IMR-90 (cell line): Measurements from ENCODE around the gene NISCH. TPM values are rescaled to one million over a fixed set of nuclear protein-coding genes. Genes with fewer than 3 reads are reported as not detected.

Experiments
- ATAC-seq: fragments of 200-7000 bp; cut with Tn5 transposase; 2 replicates; pipeline ENCODE4 v1.9.1; 2020; ENCODE audit warnings: low read depth, mild to moderate bottlenecking, moderate library complexity
- BruUV-seq: library from RNA; stranded (reverse); fragments of 400-500 nt; replicated peaks from 2 replicates; lab custom pipeline; 2021; lab: Mats Ljungman, UMichigan
- CTCF ChIA-PET: fragments of 300-600 bp; formaldehyde crosslinking; extraction: SDS; loops from one replicate; lab custom pipeline; 2021; ENCODE audit warnings: antibody characterized with exemption; lab: Yijun Ruan, JAX
- POLR2A ChIA-PET: fragments of 300-600 bp; sonication (Branson Sonifier 250); formaldehyde crosslinking; loops from one replicate; lab custom pipeline; 2022; ENCODE audit warnings: antibody characterized with exemption; ENCODE audit not compliant: unreplicated experiment; lab: Charles Lee
- DNase-seq: peaks from one replicate; pipeline ENCODE4 v3.0.0; 2013
- H2AFZ ChIP-seq: replicated peaks from 2 replicates; pipeline ENCODE3; 2013; ENCODE audit warnings: low read length, mild to moderate bottlenecking; ENCODE audit not compliant: poor library complexity
- H2AK5ac ChIP-seq: 2 replicates; pipeline ENCODE4 v1.6.1; 2013; ENCODE audit warnings: low read depth, low read length, inconsistent platforms
- H2AK9ac ChIP-seq: replicated peaks from 2 replicates; pipeline ENCODE3; 2013; ENCODE audit warnings: mild to moderate bottlenecking, low read depth, low read length, moderate library complexity; ENCODE audit not compliant: poor library complexity
- H2BK120ac ChIP-seq: 2 replicates; pipeline ENCODE4 v1.6.1; 2013; ENCODE audit warnings: low read depth, low read length, inconsistent platforms
- H2BK15ac ChIP-seq: 3 replicates; pipeline ENCODE4 v1.6.1; 2013; ENCODE audit warnings: low read depth, low read length, inconsistent platforms
- H2BK20ac ChIP-seq: 2 replicates; pipeline ENCODE4 v1.6.1; 2013; ENCODE audit warnings: low read depth, mild to moderate bottlenecking, inconsistent platforms, low read length, moderate library complexity
- H2BK5ac ChIP-seq: 2 replicates; pipeline ENCODE4 v1.6.1; 2013; ENCODE audit warnings: mild to moderate bottlenecking, low read depth, low read length, inconsistent platforms; ENCODE audit not compliant: poor library complexity, severe bottlenecking
- H3K14ac ChIP-seq: replicated peaks from 2 replicates; pipeline ENCODE4 v1.6.1; 2013; ENCODE audit warnings: low read depth, low read length, inconsistent platforms
- H3K18ac ChIP-seq: 2 replicates; pipeline ENCODE4 v1.6.1; 2013; ENCODE audit warnings: low read depth, low read length, control low read depth
- H3K23ac ChIP-seq: 2 replicates; pipeline ENCODE4 v1.6.1; 2013; ENCODE audit warnings: low read depth, low read length, inconsistent platforms
- H3K27ac ChIP-seq: 2 replicates; pipeline ENCODE4 v1.5.1; 2013; ENCODE audit warnings: mild to moderate bottlenecking, control low read depth, low read length; ENCODE audit not compliant: insufficient read depth
- H3K27me3 ChIP-seq: 2 replicates; pipeline ENCODE4 v1.6.1; 2013; ENCODE audit warnings: low read length; ENCODE audit not compliant: control insufficient read depth, insufficient read depth
- H3K36me3 ChIP-seq: 2 replicates; pipeline ENCODE4 v1.6.1; 2013; ENCODE audit warnings: low read length, mixed read lengths; ENCODE audit not compliant: control insufficient read depth, insufficient read depth
- H3K4ac ChIP-seq: 2 replicates; pipeline ENCODE4 v1.6.1; 2013; ENCODE audit warnings: low read depth, low read length, inconsistent platforms
- H3K4me1 ChIP-seq: 2 replicates; pipeline ENCODE4 v1.6.1; 2013; ENCODE audit warnings: low read length, mixed read lengths; ENCODE audit not compliant: control insufficient read depth, insufficient read depth
- H3K4me2 ChIP-seq: 2 replicates; pipeline ENCODE4 v1.6.1; 2013; ENCODE audit warnings: low read depth, mild to moderate bottlenecking, control low read depth, low read length, moderate library complexity
- H3K4me3 ChIP-seq: 2 replicates; pipeline ENCODE4 v1.5.1; 2013; ENCODE audit warnings: low read depth, mild to moderate bottlenecking, control low read depth, low read length, moderate library complexity; ENCODE audit not compliant: insufficient read depth
- H3K56ac ChIP-seq: 2 replicates; pipeline ENCODE4 v1.6.1; 2013; ENCODE audit warnings: low read length, inconsistent platforms; ENCODE audit not compliant: insufficient read depth; ENCODE audit errors: extremely low read depth
- H3K79me1 ChIP-seq, 2 experiments: 2 replicates each; pipeline ENCODE4 v1.6.1; 2013; ENCODE audit warnings: low read length in 2 of 2, inconsistent platforms in 1 of 2, low read depth in 1 of 2
- H3K9ac ChIP-seq: 2 replicates; pipeline ENCODE4 v1.6.1; 2013; ENCODE audit warnings: low read depth, low read length, control low read depth
- H3K9me1 ChIP-seq: 2 replicates; pipeline ENCODE4 v1.6.1; 2013; ENCODE audit warnings: low read length, inconsistent platforms; ENCODE audit not compliant: insufficient read depth
- H3K9me3 ChIP-seq: 2 replicates; pipeline ENCODE4 v1.6.1; 2013; ENCODE audit warnings: low read length; ENCODE audit not compliant: control insufficient read depth, insufficient read depth
- H4K20me1 ChIP-seq: 2 replicates; pipeline ENCODE4 v1.6.1; 2013; ENCODE audit warnings: low read length, inconsistent platforms; ENCODE audit not compliant: insufficient read depth
- H4K5ac ChIP-seq: 2 replicates; pipeline ENCODE4 v1.6.1; 2013; ENCODE audit warnings: mild to moderate bottlenecking, low read depth, low read length, control low read depth
- H4K8ac ChIP-seq, 2 experiments: 2 replicates each; pipeline ENCODE4 v1.6.1; 2013; ENCODE audit warnings: low read depth in 2 of 2, low read length in 2 of 2, control low read depth in 1 of 2, inconsistent platforms in 1 of 2
- H4K91ac ChIP-seq: 2 replicates; pipeline ENCODE4 v1.6.1; 2013; ENCODE audit warnings: low read depth, low read length, inconsistent platforms; ENCODE audit not compliant: insufficient read depth
- BHLHE40 ChIP-seq: fragments of 150-350 bp; IDR thresholded peaks from 2 replicates; pipeline ENCODE4 v1.6.1; 2016; ENCODE audit warnings: mild to moderate bottlenecking, low read depth, low read length
- CEBPB ChIP-seq: IDR thresholded peaks from 2 replicates; pipeline ENCODE4 v1.6.1; 2012; ENCODE audit warnings: low read depth, low read length, improper control_type of control experiment
- CHD1 ChIP-seq: IDR thresholded peaks from 2 replicates; pipeline ENCODE4 v1.6.1; 2012; ENCODE audit warnings: low read depth, low read length, improper control_type of control experiment
- CTCF ChIP-seq: conservative IDR thresholded peaks from 2 replicates; pipeline ENCODE4 v1.5.1; 2012; ENCODE audit warnings: mild to moderate bottlenecking, low read depth, low read length, improper control_type of control experiment
- ELK1 ChIP-seq: fragments of 150-350 bp; IDR thresholded peaks from 2 replicates; pipeline ENCODE4 v1.6.1; 2016; ENCODE audit warnings: low read depth, mild to moderate bottlenecking, low read length, moderate library complexity, borderline replicate concordance
- FOS ChIP-seq: fragments of 150-350 bp; IDR thresholded peaks from 2 replicates; pipeline ENCODE4 v1.6.1; 2016; ENCODE audit warnings: low read depth, low read length
- MAFK ChIP-seq: IDR thresholded peaks from 2 replicates; pipeline ENCODE4 v1.6.1; 2012; ENCODE audit warnings: low read depth, low read length, improper control_type of control experiment
- MXI1 ChIP-seq: IDR thresholded peaks from 2 replicates; pipeline ENCODE4 v1.6.1; 2012; ENCODE audit warnings: low read depth, mild to moderate bottlenecking, low read length, moderate library complexity, borderline replicate concordance
- NFE2L2 ChIP-seq: fragments of 150-350 bp; IDR thresholded peaks from 2 replicates; pipeline ENCODE4 v1.6.1; 2016; ENCODE audit warnings: low read depth, mild to moderate bottlenecking, low read length
- POLR2A ChIP-seq: IDR thresholded peaks from 2 replicates; pipeline ENCODE4 v1.6.1; 2012; ENCODE audit warnings: mild to moderate bottlenecking, low read depth, low read length
- RAD21 ChIP-seq: IDR thresholded peaks from 2 replicates; pipeline ENCODE4 v1.6.1; 2012; ENCODE audit warnings: low read length, improper control_type of control experiment
- RCOR1 ChIP-seq: IDR thresholded peaks from 2 replicates; pipeline ENCODE4 v1.6.1; 2012; ENCODE audit warnings: mild to moderate bottlenecking, low read length, improper control_type of control experiment; ENCODE audit not compliant: insufficient replicate concordance
- RFX5 ChIP-seq: IDR thresholded peaks from 2 replicates; pipeline ENCODE4 v1.8.0; 2012; ENCODE audit warnings: low read depth, mild to moderate bottlenecking, low read length, moderate library complexity
- SMC3 ChIP-seq: fragments of 150-350 bp; IDR thresholded peaks from 2 replicates; pipeline ENCODE4 v1.6.1; 2016; ENCODE audit warnings: low read depth, mild to moderate bottlenecking, antibody characterized with exemption, low read length, moderate library complexity
- WGBS, 2 experiments: methylation state at CpG; one replicate each; pipeline versions ENCODE4 v1.1.5 to v1.1.7; 2013; ENCODE audit warnings: missing lambda C conversion rate in 2 of 2; ENCODE audit not compliant: insufficient read length in 1 of 2; ENCODE audit errors: extremely low coverage in 2 of 2; 5-methylcytosine and 5-hydroxymethylcytosine counted together
- dilution Hi-C: fragments of 300-500 bp; cut with HindIII; formaldehyde crosslinking; loops from one replicate; pipeline ENCODE4 v1.14.3; 2018; ENCODE audit warnings: low sequenced_read_pairs; ENCODE audit not compliant: unreplicated experiment
- in situ Hi-C: fragments of 300-500 bp; cut with MboI; formaldehyde crosslinking; loops from 3 replicates; pipeline ENCODE4 v1.14.3; 2019; ENCODE audit warnings: low sequenced_read_pairs, inconsistent platforms, mixed read lengths
- intact Hi-C: fragments of 100-400 bp; cut with micrococcal nuclease; formaldehyde crosslinking; loops from 2 replicates; pipeline ENCODE4 v1.10.0; 2022
- polyA plus RNA-seq, 3 experiments: library from polyadenylated mRNA; depleted of rRNA; stranded (reverse); fragments of >200 nt; gene quantifications; 2 replicates each; pipeline ENCODE4 v1.2.3, GENCODE V29; 2012; ENCODE audit warnings: low replicate concordance in 1 of 3
- total RNA-seq: library from RNA; depleted of rRNA; stranded (reverse); fragments of >200 nt; gene quantifications from 2 replicates; pipeline ENCODE4 v1.2.3, GENCODE V29; 2012
- TF ChIP-seq, protein P1 (sequence below): fragments of 150-350 bp; IDR thresholded peaks from 2 replicates; pipeline ENCODE4 v1.6.1; 2017; ENCODE audit warnings: mild to moderate bottlenecking, antibody characterized with exemption, low read length, low read depth

Gene NISCH
- total and polyA plus RNA-seq, 2 of the 4 experiments (the other 2 are of a cell fraction), result 36.9 to 86.0 TPM

GRCh38 chr3:52533623-52534280 is 78.3 kb downstream of the NISCH start, which contains the start of gene NT5DC2:
Gene NT5DC2, minus strand, starts transcription at chr3:52533857. Its CDS starts 120 bp downstream, at chr3:52533737.
- DNase-seq (peak; percentile 56), ATAC-seq (peak; percentile 69)
- BruUV-seq, result no TSS peak
- peaks cover 29% of the 10 kb centered on the region for H3K9me1 ChIP-seq
- peak within 1 kb of the TSS; percentile 57 for H3K56ac ChIP-seq
- H3K14ac ChIP-seq, result peak within 1 kb of the TSS; percentile 90
- H3K27ac ChIP-seq, result peak within 1 kb of the TSS; percentile 79
- peak within 1 kb of the TSS; percentile 53; the same call in 2 of the 3 replicates for H2BK15ac ChIP-seq
- peak within 1 kb of the TSS; percentile 80 for H3K9ac ChIP-seq
- H2BK120ac ChIP-seq, result peak within 1 kb of the TSS; percentile 49; the same call in 1 of the 2 replicates
- in situ Hi-C loops (no loop called here), intact Hi-C loops (no loop called here), dilution Hi-C loops (no loop called here)
- peaks cover 34% of the 10 kb centered on the region for H3K4me1 ChIP-seq
- no peak within 1 kb of the TSS for H2BK20ac ChIP-seq
- peaks cover 55% of the 10 kb centered on the region for H4K20me1 ChIP-seq
- H3K4me2 ChIP-seq, result peak within 1 kb of the TSS; percentile 95
- H4K91ac ChIP-seq, result peak within 1 kb of the TSS; percentile 73
- H3K4me3 ChIP-seq, result peak within 1 kb of the TSS; percentile 74
- H2AFZ ChIP-seq, result peak within 1 kb of the TSS; percentile 88
- H3K9me3 ChIP-seq, result no peaks in the 10 kb centered on the region
- H4K8ac ChIP-seq, result peak within 1 kb of the TSS; percentile 83 to 89
- 0 out of 2 replicates have a peak within 1 kb of the TSS, but pooled peaks have one; percentile 5 for H3K18ac ChIP-seq
- peak within 1 kb of the TSS; percentile 93 for H3K4ac ChIP-seq
- peak within 1 kb of the TSS; percentile 84; the same call in 1 of the 2 replicates for H3K23ac ChIP-seq
- H3K36me3 ChIP-seq, result peaks cover 5% of the 10 kb centered on the region
- H3K79me1 ChIP-seq, result peaks cover 29 to 82% of the 10 kb centered on the region in 2 experiments
- 0% methylated on average over 25 of the region's 91 CpGs; no CpG with 5 or more reads in 1 of the 2 experiments for WGBS, 2 experiments
- peak within 1 kb of the TSS; percentile 83 for H2AK5ac ChIP-seq
- POLR2A ChIA-PET, result no interaction called here
- peak within 1 kb of the TSS; percentile 24 for H4K5ac ChIP-seq
- H2AK9ac ChIP-seq, result peak within 1 kb of the TSS; percentile 93
- H2BK5ac ChIP-seq, result peak within 1 kb of the TSS; percentile 65
- H3K27me3 ChIP-seq, result no peaks in the 10 kb centered on the region
- CTCF ChIA-PET, result no interaction called here
- TF ChIP-seq POLR2A (no peak), RCOR1 (no peak), MAFK (no peak), FOS (no peak), CHD1 (no peak), SMC3 (no peak), MXI1 (no peak), NFE2L2 (no peak), RFX5 (no peak), BHLHE40 (no peak), CTCF (peak; percentile 10; the same call in 1 of the 2 replicates), RAD21 (no peak), CEBPB (no peak), ELK1 (no peak)
- TF ChIP-seq, protein P1, sequence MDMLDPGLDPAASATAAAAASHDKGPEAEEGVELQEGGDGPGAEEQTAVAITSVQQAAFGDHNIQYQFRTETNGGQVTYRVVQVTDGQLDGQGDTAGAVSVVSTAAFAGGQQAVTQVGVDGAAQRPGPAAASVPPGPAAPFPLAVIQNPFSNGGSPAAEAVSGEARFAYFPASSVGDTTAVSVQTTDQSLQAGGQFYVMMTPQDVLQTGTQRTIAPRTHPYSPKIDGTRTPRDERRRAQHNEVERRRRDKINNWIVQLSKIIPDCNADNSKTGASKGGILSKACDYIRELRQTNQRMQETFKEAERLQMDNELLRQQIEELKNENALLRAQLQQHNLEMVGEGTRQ, result no peak
